Osteoblast (primary cell): ENCODE measurements around the gene PCBD2. TPM values are rescaled to one million over a fixed set of nuclear protein-coding genes. Genes with fewer than 3 reads are reported as not detected.

ENCODE experiments used
- DNase-seq: peaks from one replicate; pipeline ENCODE4 v3.0.0; 2011; ENCODE audit warnings: low spot score, mixed read lengths; ENCODE audit not compliant: insufficient read length; ENCODE audit errors: missing footprints
- H2AFZ ChIP-seq: 2 replicates; pipeline ENCODE4 v1.6.0; 2011; ENCODE audit warnings: mild to moderate bottlenecking, low read length
- H3K27ac ChIP-seq: 2 replicates; pipeline ENCODE4 v1.5.1; 2011; ENCODE audit warnings: mild to moderate bottlenecking, low read depth, low read length, moderate library complexity
- H3K27me3 ChIP-seq: 2 replicates; pipeline ENCODE4 v1.6.0; 2012; ENCODE audit warnings: mild to moderate bottlenecking, control low read depth, inconsistent platforms, low read length, moderate library complexity; ENCODE audit not compliant: insufficient read depth
- H3K36me3 ChIP-seq: 2 replicates; pipeline ENCODE4 v1.5.1; 2011; ENCODE audit warnings: mild to moderate bottlenecking, low read length, control low read depth, moderate library complexity; ENCODE audit not compliant: insufficient read depth
- H3K4me1 ChIP-seq: 2 replicates; pipeline ENCODE4 v1.5.1; 2011; ENCODE audit warnings: mild to moderate bottlenecking, low read length, control low read depth, moderate library complexity; ENCODE audit not compliant: insufficient read depth
- H3K4me2 ChIP-seq: 2 replicates; pipeline ENCODE4 v1.6.0; 2011; ENCODE audit warnings: mild to moderate bottlenecking, low read length; ENCODE audit not compliant: insufficient read depth
- H3K4me3 ChIP-seq: fragments of 200-600 bp; sonication (generic); 3 replicates; pipeline ENCODE4 v1.5.1; 2012; ENCODE audit warnings: mild to moderate bottlenecking, low read length, inconsistent platforms; ENCODE audit not compliant: insufficient read depth
- H3K79me2 ChIP-seq: 2 replicates; pipeline ENCODE4 v1.6.0; 2012; ENCODE audit warnings: mild to moderate bottlenecking, low read length, control low read depth, inconsistent platforms; ENCODE audit not compliant: insufficient read depth
- H3K9me3 ChIP-seq: 2 replicates; pipeline ENCODE4 v1.5.1; 2011; ENCODE audit warnings: low read depth, low read length, control low read depth
- H4K20me1 ChIP-seq: 2 replicates; pipeline ENCODE4 v1.6.0; 2012; ENCODE audit warnings: mild to moderate bottlenecking, low read length, control low read depth; ENCODE audit not compliant: insufficient read depth
- CTCF ChIP-seq: IDR thresholded peaks from 2 replicates; pipeline ENCODE4 v1.5.1; 2011; ENCODE audit warnings: mild to moderate bottlenecking, low read depth, low read length, moderate library complexity; ENCODE audit errors: extremely low read depth
- total RNA-seq: library from RNA; depleted of rRNA; stranded (reverse); fragments of >200 nt; gene quantifications from 2 replicates; pipeline ENCODE4 v1.2.3, GENCODE V29; 2012

Gene PCBD2
- total RNA-seq, 1 donor, result 6.5 TPM

DNA sequence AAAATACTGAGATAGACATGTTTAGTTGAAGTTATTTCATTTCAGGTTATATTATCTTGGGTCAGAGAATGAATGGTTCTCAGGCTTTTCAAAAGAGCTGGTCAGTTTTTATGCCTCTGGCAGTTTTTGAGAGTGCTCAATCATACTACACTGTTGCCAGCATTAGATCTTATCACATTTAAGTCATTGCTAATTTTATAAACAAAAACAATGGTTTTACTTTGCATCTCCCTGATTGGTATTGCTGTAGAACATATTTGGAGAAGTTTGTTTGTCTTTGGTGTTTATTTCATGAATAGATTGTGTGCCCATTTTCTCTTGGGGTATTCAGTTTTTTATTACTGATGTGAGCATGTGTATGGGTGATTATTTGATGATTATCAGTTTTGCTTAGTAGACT, 64.2 kb downstream of the PCBD2 start:
- H3K36me3 ChIP-seq, result no peaks in the 10 kb centered on the region

DNA sequence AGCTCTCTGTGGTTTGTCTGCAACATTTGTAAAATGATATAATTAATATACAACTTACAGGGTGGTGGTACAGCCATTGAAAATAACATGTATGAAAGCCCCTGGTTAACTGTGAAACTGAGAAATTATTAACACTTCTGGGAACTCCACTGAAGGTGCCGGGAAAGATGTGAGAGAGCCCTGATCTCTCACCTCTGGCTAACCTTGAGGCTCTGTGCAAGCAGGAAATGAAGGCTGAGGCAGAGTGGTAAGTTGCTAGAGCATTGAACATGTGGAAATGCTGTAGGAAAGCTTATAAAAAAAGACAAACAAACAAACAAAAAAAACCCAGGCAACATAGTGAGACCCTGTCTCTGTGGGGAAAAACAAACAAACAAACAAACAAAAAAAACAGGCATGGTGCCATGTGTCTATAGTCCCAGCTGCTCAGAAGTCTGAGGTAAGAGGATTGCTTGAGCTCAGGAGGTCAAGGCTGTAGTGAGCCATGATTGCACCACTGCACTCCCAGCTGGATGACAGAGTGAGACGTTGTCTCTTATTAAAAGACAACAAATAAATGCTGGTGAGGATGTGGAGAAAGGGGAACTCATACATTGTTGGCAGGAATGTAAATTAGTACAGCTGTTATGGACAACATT, 70.3 kb downstream of the PCBD2 start:
- H3K36me3 ChIP-seq, result no peaks in the 10 kb centered on the region
- TF ChIP-seq CTCF, result no peak
- no peaks in the 10 kb centered on the region for H3K79me2 ChIP-seq
- H3K4me2 ChIP-seq, result no peak overlapping the region
- H2AFZ ChIP-seq, result no peak overlapping the region
- H3K27ac ChIP-seq, result no peak overlapping the region
- H3K27me3 ChIP-seq, result no peaks in the 10 kb centered on the region
- no peak for DNase-seq
- H3K9me3 ChIP-seq, result peaks cover 2% of the 10 kb centered on the region
- no peak overlapping the region for H3K4me3 ChIP-seq
- H4K20me1 ChIP-seq, result no peaks in the 10 kb centered on the region
- no peaks in the 10 kb centered on the region for H3K4me1 ChIP-seq

More for the DNA sequence above, 64.2 kb downstream of the PCBD2 start:
- H3K27ac ChIP-seq, result no peak overlapping the region
- H3K79me2 ChIP-seq, result no peaks in the 10 kb centered on the region
- H3K4me3 ChIP-seq, result no peak overlapping the region
- no peaks in the 10 kb centered on the region for H4K20me1 ChIP-seq
- no peak overlapping the region for H3K4me2 ChIP-seq
- DNase-seq, result no peak
- no peak overlapping the region for H2AFZ ChIP-seq
- no peaks in the 10 kb centered on the region for H3K9me3 ChIP-seq
- H3K4me1 ChIP-seq, result no peaks in the 10 kb centered on the region
- H3K27me3 ChIP-seq, result no peaks in the 10 kb centered on the region
- no peak for TF ChIP-seq CTCF

DNA sequence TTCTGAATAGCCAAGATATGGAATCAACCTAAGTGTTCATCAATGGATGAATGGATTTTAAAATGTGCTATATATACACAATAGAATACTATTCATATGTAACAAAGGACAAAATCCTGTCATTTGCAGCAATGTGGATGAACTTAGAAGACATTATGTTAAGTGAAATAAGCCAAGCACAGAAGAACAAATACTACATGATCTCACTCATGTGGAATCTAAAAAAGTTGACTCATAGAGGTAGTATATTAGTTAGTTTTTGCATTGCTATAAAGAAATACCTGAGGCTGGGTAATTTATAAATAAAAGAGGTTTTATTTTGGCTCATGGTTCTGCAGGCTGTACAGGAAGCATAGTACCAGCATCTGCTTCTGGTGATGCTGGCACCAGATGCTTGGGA, 70.9 kb downstream of the PCBD2 start:
- peaks cover 2% of the 10 kb centered on the region for H3K9me3 ChIP-seq
- TF ChIP-seq CTCF, result no peak
- H3K27me3 ChIP-seq, result no peaks in the 10 kb centered on the region
- no peak overlapping the region for H3K4me2 ChIP-seq
- no peak for DNase-seq
- no peak overlapping the region for H3K4me3 ChIP-seq
- no peaks in the 10 kb centered on the region for H3K36me3 ChIP-seq
- no peaks in the 10 kb centered on the region for H4K20me1 ChIP-seq
- H2AFZ ChIP-seq, result no peak overlapping the region
- H3K27ac ChIP-seq, result no peak overlapping the region
- H3K4me1 ChIP-seq, result no peaks in the 10 kb centered on the region
- no peaks in the 10 kb centered on the region for H3K79me2 ChIP-seq

GRCh38 chr5:134976841-134977240, 71.9 kb downstream of the PCBD2 start:
- Histone ChIP-seq H3K4me1 (no peaks in the 10 kb centered on the region), H3K27ac (no peak overlapping the region), H3K9me3 (peaks cover 2% of the 10 kb centered on the region), H3K27me3 (no peaks in the 10 kb centered on the region), H3K36me3 (no peaks in the 10 kb centered on the region), H3K4me3 (no peak overlapping the region), H3K4me2 (no peak overlapping the region), H2AFZ (no peak overlapping the region), H3K79me2 (no peaks in the 10 kb centered on the region), H4K20me1 (no peaks in the 10 kb centered on the region)
- TF ChIP-seq CTCF, result no peak
- no peak for DNase-seq
